NCI-H1930 (cell line): Measurements from ENCODE around the gene REPS2.
"Not testable (repeated sequence)": the region's sequence is repeated elsewhere in the genome, so short reads cannot be mapped to it uniquely, and the experiment has no call there.

ENCODE experiments used
- DNase-seq, 2 experiments: peaks; one replicate each; lab custom pipeline; 2025; lab: John Stamatoyannopoulos, UW

Gene REPS2

DNA sequence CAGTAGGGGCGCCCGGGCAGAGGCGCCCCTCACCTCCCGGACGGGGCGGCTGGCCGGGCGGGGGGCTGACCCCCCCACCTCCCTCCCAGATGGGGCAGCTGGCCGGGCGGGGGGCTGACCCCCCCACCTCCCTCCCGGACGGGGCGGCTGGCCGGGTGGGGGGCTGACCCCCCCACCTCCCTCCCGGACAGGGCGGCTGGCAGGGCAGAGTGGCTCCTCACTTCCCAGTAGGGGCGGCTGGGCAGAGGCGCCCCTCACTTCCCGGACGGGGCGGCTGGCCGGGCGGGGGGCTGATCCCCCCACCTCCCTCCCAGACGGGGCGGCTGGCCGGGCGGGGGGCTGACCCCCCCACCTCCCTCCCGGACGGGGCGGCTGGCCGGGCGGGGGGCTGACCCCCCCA, 18.5 kb downstream of the REPS2 start:
- not testable (repeated sequence) for DNase-seq

DNA sequence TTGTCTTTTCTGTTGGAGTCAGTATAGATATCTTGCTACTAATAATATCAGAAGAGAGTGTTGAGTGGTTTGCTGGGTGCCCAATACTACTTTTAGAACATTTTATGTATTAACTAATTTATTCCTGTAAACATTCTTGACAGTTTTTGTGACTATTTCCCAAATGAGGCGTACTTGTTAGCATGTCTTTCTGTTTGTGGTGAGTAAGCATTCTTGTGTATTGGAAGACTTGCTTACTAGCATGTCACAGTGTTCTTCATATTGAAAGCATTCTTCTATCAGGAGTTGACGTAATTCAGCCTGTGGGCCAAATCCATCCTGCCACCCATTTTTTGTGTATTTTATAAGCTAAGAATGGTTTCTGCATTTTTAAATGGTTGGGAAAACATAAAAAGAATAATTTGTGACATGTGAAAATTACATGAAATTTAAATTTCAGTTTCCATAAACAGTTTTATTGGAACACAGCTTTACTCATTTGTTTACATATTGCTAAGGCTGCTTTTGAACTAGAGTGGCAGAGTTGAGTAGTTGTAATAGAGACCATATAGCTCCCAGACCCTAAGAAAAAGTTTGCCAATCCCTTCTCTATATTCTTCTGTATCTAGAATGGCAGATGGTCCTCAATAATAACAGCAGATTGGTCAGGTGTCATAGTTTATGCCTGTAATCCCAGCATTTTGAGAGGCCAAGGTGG, 20.4 kb downstream of the REPS2 start:
- no peak for DNase-seq

DNA sequence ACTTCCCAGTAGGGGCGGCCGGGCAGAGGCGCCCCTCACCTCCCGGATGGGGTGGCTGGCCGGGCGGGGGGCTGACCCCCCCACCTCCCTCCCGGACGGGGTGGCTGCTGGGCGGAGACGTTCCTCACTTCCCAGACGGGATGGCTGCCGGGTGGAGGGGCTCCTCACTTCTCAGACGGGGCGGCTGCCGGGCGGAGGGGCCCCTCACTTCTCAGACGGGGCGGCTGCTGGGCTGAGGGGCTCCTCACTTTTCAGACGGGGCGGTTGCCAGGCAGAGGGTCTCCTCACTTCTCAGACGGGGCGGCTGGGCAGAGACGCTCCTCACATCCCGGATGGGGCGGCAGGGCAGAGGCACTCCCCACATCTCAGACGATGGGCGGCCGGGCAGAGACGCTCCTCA, 22.3 kb downstream of the REPS2 start:
- not testable (repeated sequence) for DNase-seq

DNA sequence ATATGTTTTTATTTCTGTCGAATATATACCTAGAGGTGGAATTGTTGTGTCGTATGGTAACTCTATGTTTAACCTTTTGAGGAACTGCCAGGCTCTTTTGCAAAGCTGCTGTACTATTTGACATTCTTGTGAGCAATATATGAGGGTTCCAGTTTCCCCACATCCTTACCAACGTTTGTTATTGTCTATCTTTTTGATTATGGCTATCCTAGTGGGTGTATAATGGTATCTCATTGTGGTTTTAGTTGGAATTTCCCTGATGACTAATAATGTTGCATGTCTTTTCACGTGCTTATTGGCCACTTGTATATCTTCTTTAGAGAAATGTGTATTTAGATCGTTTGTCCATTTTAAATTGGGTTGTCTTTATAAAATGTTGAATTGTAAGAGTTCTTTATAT, 24.5 kb downstream of the REPS2 start:
- no peak for DNase-seq

DNA sequence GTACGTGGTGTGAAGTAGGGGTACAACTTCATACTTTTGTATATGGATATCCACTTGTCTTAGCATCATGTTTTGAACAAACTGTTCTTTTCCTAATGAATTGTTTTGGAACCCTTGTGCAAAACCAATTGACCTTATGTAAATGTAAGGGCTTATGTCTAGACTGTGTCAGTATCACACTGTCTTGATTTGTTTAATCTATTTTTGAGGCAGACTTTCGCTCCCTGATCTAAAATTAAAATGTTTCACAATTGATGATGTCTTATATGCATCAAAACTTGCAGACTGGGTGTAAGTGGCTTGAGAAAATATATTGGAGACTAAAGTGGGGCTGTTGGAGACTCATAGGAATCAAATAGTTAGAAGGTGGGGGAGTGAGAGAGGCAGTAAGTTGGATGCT, 25.2 kb downstream of the REPS2 start:
- DNase-seq, result no peak

DNA sequence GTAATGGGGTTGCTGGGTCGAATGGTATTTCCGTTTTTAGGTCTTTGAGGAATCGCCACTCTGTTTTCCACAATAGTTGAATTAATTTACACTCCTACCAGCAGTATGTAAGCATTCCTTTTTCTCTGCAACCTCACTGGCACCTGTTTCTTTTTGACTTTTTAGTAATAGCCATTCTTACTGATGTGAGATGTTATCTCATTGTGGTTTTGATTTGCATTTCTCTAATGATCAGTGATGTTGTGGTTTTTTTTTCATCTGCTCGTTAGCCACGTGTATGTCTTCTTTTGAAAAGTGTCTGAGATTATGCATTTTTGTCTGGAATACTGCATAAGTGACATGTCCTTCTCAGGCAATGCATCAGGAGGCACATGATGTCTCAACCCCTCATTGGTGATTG, 28.8 kb downstream of the REPS2 start:
- DNase-seq, result no peak

DNA sequence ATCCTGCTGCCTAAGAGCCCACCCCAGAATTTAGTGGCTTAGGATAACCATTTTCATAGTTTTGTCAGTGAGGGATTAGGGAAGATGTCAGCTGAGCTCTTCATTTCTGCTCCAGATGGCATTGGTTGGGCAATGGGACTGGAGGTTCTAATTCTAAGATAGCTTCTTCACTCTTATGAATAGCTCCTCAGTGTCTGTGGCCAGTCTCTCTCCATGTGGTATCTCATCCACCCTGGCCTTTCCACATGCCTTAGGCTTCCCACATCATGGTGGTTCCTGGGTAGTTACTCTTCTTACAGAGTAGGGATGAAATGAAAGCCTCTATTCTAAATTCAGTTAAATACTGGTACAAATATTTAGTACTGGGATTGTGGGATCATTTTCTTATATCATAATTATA, 31.3 kb downstream of the REPS2 start:
- DNase-seq, result no peak

DNA sequence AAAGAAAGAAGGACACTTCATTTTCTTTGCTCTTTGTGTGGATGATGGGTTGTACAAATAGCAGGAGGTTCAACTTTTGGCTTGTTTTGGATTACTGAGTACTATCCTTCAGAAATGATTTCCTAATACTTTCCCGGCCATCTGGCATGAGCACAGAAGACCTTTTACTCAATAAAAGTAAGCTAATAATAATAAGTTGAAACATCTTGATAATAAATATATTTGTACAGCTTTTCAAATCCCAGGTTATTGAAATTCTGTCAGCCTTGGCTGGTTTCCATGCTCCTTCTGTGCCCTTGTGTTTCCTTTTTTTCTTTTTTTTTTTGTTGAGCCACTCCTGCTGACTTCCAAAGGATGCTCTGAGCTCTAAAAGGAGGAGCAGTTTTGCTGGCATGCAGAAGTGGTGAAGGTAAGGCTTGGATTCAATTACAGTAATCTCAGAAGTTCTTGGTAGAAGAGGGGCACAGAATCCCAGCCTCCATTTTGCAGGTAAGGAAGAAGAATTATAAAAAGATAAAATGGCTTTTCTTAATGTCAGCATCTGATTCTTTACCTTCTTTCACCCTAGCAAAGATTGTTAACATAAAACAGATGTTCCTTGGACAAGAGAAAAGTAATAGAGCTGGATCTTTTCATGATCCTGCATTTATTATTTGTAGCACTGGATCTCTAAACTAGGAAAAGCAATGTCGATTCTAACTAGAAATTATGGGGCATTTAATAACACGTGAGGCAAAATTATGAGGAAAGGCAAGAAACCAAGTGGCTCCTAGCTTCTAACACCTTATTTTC, 31.9 kb downstream of the REPS2 start:
- no peak for DNase-seq

DNA sequence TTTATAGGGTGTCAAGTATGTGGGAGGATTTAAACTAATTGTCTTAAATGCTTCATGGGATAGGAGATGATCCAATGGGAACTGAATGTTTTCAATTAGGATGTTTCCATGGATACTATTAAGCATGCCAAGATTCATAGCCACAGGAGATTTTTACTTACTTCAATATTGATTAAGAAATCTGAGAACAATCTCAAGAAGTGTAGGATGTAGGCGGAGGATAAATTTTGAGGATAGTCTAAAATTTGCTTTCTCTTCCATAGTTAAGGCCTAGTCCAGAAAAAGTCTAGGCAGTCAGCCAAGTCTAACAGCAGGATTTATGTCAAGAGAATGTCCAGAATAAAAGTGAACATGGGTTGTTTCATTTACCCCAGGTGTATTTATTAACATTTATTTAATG, 32.8 kb downstream of the REPS2 start:
- no peak for DNase-seq

DNA sequence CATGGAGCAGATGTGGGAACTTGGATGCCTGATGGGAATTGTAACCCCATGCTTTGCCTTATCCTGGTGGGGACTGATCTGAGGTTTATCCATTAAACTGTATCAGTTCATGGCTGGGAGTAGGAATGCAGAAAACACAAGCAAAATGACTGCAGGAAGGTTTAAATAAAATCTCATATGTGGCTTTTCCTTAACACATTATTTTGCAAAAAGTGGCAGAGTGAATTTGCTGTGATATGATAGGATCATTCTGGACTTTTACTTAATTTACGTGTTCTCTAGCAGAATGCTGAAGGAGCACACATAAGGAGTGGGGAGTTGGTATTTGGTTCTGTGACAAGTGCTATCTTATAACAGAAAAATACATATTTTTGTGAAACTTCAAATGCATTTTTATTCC, 34.8 kb downstream of the REPS2 start:
- no peak for DNase-seq

DNA sequence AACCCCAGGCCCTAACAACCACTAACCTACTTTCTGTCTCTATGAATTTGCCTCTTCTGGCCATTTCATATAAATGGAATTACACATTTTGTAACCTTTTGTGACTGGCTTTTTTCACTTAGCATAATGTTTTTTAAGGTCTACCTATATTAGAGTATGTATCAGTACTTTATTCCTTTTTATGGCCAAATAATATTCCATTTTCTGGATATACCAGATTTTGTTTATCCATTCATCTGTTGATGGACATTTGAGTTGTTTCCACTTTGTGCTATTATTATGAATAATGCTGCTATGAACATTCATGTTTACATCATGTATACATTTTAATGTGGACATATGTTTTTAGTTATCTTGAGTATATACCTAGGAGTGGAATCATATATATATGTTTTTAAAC, 35.5 kb downstream of the REPS2 start:
- DNase-seq, result no peak

DNA sequence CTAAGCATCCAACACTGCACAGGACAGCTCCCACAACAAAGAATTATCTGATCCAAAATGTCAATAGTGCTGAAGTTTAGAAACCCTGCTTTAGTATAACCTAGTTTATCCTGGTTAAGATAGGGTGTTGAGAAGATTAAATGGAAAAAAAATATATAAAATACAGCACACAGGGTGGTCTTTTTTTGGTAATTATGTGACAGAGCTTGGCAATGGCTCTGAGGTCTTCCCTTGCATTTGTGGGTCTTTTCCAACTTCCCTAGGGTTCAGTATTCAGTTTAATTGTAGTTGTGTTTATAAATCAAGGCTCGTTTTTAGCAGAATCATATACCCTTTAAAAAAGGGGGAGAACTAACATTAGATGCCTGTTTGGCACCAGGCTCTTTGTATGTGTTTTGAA, 36.6 kb downstream of the REPS2 start:
- no peak for DNase-seq

DNA sequence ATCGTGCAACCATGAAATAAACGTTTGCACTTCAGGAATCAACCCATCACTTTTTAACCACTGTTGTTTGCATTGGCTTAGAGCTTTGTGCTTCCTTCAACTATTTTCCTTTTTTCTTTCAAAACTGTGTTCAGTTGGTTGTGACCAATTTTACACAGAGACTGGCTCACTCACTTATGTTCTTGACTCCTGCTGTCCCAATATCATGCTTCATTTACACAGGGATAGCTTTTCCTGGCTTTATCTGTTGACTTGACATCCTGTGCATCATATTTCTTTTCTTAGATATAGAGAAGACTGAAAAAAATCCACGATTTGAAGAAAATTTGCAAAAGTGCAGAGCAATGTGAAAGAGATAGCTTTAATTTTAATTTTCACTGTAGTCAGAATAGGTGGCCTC, 38.8 kb downstream of the REPS2 start:
- no peak for DNase-seq

DNA sequence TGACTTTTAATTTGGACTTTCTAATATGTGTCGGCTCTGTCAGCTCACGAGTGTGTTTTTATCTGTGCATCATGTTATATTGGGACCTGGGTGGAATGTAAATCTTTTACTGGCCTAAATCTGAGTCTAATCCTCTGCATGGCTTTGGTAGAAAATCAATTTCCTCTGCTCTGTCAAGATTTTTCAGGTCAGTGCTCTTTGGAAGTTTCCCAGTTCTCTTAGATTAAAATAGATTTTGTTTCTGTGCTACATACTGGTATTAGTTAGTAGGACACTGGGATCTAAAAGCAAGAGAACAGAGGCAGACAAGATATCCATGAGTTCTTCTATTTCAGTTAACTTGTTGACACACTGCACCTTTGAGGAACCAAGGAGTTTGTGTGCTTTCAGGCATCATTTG, 39.7 kb downstream of the REPS2 start:
- no peak for DNase-seq

DNA sequence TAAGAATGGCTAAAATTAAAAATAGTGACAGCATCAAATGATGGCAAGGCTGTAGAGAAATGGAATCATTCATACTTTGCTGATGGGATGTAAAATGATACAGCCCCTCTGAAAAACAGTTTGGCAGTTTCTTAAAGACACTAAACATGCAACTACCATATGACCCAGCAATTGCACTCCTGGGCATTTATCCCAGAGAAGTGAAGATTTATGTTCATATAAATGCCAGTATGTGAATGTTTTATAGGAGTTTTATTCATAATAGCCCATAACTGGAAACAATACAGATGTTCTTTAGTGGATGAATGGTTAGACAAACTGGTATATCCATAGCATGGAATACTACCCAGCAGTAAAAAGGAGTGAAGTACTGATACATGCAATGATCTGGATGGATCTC, 43.3 kb downstream of the REPS2 start:
- DNase-seq, result no peak

DNA sequence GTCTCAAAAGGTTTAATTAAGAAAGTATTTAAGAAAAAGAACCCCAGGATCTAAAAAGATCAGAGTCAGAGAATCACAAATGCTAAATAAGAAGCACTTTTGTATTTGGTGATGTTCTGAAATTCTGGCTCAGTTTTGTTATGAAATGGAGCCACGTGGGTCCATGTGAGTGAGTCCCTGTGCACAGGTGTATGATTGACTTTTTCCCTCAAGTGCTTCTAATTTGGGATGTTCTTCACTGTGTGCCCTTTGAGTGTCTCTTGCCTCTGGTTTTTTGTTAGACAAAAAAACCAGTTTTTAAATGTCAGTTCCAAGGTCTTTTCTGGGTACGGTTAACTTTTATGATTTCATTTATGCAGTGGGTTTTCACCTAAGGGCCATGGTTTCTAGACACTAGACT, 44.4 kb downstream of the REPS2 start:
- DNase-seq, result no peak

DNA sequence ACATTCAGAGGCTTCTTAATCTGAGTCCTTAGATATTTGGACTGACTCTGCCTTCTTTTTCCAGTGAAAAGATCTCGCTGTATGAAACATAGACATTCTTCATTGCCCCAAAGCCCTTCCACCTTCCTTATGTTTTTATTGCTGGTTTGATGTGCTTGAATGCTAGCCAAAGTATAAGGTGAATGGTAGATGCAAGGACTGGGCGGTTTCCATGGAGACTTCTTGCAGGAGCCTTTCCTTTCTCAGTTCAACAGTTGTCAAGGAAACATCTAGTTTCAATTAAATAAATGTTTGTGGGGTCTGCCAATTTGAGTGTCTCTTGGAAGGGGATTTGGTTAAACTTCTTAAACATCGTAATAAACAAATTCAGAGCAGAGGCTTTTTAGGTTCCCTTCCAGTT, 46.0 kb downstream of the REPS2 start:
- no peak for DNase-seq

DNA sequence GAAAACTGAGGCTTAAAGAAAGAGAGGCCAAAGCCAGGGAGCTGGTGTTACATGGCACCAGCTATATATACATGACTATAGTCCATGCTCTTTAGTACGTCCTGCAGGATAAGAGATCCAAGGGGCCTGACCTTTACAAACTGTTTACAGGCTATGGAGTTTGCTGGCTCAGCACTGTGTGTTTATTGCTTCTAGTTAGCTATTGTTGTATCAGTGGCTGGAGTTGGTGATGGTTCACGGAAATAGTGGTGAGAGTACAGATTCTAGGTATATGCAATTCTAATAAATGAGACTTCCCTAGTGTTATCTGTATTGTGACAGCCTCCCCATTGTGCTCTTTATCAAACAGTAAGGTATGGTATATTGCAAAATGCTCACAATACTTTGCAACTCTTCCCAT, 46.5 kb downstream of the REPS2 start:
- no peak for DNase-seq

DNA sequence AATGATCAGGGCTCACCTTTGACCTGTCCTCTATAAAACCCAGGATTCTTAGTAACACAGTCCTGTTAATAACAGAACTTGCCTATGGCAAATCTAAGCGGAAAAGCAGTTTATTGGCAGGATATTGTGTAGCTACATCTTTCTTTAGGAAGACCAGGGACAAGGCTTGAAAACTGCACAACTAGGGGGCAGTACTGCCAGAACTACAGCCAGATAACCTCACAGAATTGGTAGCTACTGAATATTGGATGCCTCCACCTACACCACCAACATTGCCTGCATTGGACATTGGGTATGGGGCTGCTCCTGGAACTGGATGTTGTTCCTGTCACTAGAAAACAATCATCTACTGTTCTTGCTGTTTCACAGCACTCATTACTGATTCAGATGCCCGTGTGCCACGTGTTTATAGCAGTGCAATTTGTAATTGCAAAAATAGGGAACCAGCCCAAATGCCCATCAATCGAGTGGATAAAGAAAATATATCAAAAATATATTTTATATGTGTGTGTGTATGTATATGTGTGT, 47.4 kb downstream of the REPS2 start:
- no peak for DNase-seq

DNA sequence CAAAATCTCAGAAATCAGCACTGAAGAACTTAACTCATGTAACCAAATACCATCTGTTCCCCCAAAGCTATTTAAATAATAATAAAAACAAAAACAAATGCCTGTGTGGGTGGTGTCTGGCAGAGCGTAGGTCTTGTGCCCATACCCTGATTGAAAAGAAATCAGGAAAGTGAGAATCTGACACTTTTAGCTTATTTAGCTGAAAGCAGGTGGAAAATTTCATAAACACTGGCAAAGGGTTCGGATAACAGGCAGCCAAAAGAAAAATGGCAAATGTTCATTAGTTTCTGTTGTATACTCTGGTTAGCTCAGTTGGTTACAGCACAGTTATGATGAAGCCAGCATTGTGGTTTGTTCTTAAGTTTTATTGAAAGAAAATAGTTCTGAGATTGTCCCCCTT, 48.3 kb downstream of the REPS2 start:
- no peak for DNase-seq

DNA sequence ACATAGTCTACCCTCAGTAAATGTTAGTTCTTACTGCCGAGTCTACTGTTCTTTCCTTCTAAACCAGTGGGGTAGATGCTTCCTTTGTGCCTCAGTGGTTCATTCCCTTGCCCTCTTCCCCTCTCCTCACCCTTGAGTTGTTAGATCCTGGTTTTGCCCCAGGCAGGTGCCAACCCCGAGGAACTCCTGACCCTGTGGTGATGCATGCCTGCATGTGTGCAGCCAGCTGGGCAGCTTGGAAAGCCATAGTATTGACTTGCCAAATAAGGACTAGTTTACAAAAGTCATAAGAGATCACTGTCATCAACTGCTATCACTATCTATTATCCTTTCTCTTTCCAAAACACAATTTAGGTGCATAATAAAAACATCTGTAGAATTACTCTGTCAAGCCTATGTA, 50.9 kb downstream of the REPS2 start:
- no peak for DNase-seq

DNA sequence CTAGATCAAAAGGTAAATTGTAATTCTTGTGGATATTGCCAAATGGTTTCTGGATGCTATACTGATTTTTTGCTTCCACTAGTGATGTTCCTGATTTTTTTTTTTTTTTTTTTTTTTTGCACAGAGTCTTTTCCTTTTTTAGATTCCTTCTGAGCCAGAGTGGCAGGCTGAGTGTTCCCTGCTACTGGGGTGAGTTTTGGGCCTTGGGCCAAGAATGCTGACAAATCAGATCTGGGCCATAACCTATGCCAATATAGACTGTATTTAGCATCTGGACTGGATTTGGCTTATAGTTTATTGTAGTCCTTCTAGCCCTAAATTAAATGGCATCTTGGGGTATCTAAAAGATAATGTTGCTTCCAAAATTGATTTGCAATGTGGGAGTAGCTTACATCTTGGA, 52.8 kb downstream of the REPS2 start:
- DNase-seq, result no peak

DNA sequence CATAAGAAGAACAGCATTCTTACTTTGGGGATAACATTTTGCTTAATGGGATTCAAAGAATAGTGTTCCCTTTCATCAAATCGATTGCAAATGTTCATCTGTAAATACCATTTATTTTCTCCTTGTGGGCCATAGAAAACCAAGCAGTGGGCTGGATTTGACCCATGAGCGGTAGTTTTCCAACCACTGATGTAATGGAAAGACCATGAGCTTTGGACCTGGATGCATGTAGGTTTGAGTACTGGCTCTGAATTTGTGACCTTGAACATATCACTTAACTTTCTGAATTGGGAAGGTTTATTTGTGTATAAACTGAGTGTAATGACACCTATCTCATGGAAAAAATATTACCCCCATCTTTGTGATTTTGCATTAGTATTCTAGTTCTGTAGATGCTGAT, 54.3 kb downstream of the REPS2 start:
- no peak for DNase-seq
